Measurements from ENCODE around the gene IDH2.
"Not testable (repeated sequence)": the region's sequence is repeated elsewhere in the genome, so short reads cannot be mapped to it uniquely, and the experiment has no call there.

Gene IDH2

GRCh38 chr15:90084876-90085423 is 17.3 kb downstream of the IDH2 start:
- DNase-seq (ENCODE audit: low read depth in 2 of 2) = no peak

- DNase-seq (ENCODE audit: low read depth in 2 of 2) = no peak
Measured at GRCh38 chr15:90083954-90084607, 18.2 kb downstream of the IDH2 start.

GRCh38 chr15:90083419-90083818 is 18.8 kb downstream of the IDH2 start:
- no peak for DNase-seq (ENCODE audit: low read depth in 2 of 2)

- no peak for DNase-seq (ENCODE audit: low read depth in 2 of 2)
Measured at GRCh38 chr15:90082140-90082715, 20.0 kb downstream of the IDH2 start.

GRCh38 chr15:90080818-90081393 is 21.4 kb downstream of the IDH2 start:
- no peak for DNase-seq (ENCODE audit: low read depth in 2 of 2)

GRCh38 chr15:90080458-90080755 is 21.9 kb downstream of the IDH2 start:
- DNase-seq (ENCODE audit: low read depth in 2 of 2) = no peak

- no peak for DNase-seq (ENCODE audit: low read depth in 2 of 2)
Measured at GRCh38 chr15:90079619-90080457, 22.4 kb downstream of the IDH2 start.

- DNase-seq (ENCODE audit: low read depth in 2 of 2) = no peak
Measured at GRCh38 chr15:90078965-90079364, 23.3 kb downstream of the IDH2 start.

- no peak for DNase-seq (ENCODE audit: low read depth in 2 of 2)
Measured at GRCh38 chr15:90076716-90077115, 25.6 kb downstream of the IDH2 start.

- DNase-seq (ENCODE audit: low read depth in 2 of 2) = no peak
Measured at GRCh38 chr15:90075420-90076289, 26.6 kb downstream of the IDH2 start.

GRCh38 chr15:90074916-90075315 is 27.4 kb downstream of the IDH2 start:
- DNase-seq (ENCODE audit: low read depth in 2 of 2) = no peak

- no peak for DNase-seq (ENCODE audit: low read depth in 2 of 2)
Measured at GRCh38 chr15:90074023-90074422, 28.2 kb downstream of the IDH2 start.

GRCh38 chr15:90072978-90073640 is 29.2 kb downstream of the IDH2 start:
- DNase-seq (ENCODE audit: low read depth in 2 of 2) = no peak

GRCh38 chr15:90071220-90071807 is 31.0 kb downstream of the IDH2 start:
- DNase-seq (ENCODE audit: low read depth in 2 of 2) = peak; percentile 44 to 47

- not testable (repeated sequence) for DNase-seq (ENCODE audit: low read depth in 2 of 2)
Measured at GRCh38 chr15:90070623-90071022, 31.6 kb downstream of the IDH2 start.

- DNase-seq (ENCODE audit: low read depth in 2 of 2) = no peak
Measured at GRCh38 chr15:90067953-90068606, 34.2 kb downstream of the IDH2 start.

- no peak for DNase-seq (ENCODE audit: low read depth in 2 of 2)
Measured at GRCh38 chr15:90067181-90067952, 34.9 kb downstream of the IDH2 start.

- no peak for DNase-seq (ENCODE audit: low read depth in 2 of 2)
Measured at GRCh38 chr15:90065682-90066049, 36.6 kb downstream of the IDH2 start.
